NT2/D1 (cell line): ENCODE results near the gene AP1M2.
"Not testable (repeated sequence)": the region's sequence is repeated elsewhere in the genome, so short reads cannot be mapped to it uniquely, and the experiment has no call there.

Experiments
- DNase-seq: peaks from one replicate; pipeline ENCODE4 v3.0.0-alpha.2; 2011; ENCODE audit warnings: low read depth, low spot score
- H3K27me3 ChIP-seq: 2 replicates; pipeline ENCODE4 v1.6.0; 2011; ENCODE audit warnings: mild to moderate bottlenecking; ENCODE audit not compliant: insufficient read length, insufficient read depth
- H3K36me3 ChIP-seq: 2 replicates; pipeline ENCODE4 v1.6.1; 2011; ENCODE audit warnings: mild to moderate bottlenecking, low read length, mixed read lengths; ENCODE audit not compliant: insufficient read depth, insufficient read length
- H3K4me1 ChIP-seq: 2 replicates; pipeline ENCODE4 v1.5.1; 2011; ENCODE audit not compliant: insufficient read depth, insufficient read length
- H3K4me3 ChIP-seq: 2 replicates; pipeline ENCODE4 v1.5.1; 2011; ENCODE audit warnings: low read depth; ENCODE audit not compliant: insufficient read length
- H3K9ac ChIP-seq: 2 replicates; pipeline ENCODE4 v1.6.0; 2011; ENCODE audit warnings: low read depth; ENCODE audit not compliant: insufficient read length
- H3K9me3 ChIP-seq: 2 replicates; pipeline ENCODE4 v1.5.1; 2011; ENCODE audit warnings: mild to moderate bottlenecking, low read length; ENCODE audit not compliant: insufficient read depth
- SUZ12 ChIP-seq: IDR thresholded peaks from 2 replicates; pipeline ENCODE4 v1.6.1; 2011; ENCODE audit not compliant: insufficient read length, insufficient read depth; ENCODE audit errors: extremely low read depth
- YY1 ChIP-seq: IDR thresholded peaks from 2 replicates; pipeline ENCODE4 v1.6.1; 2011; ENCODE audit not compliant: insufficient read length, insufficient read depth
- ZNF274 ChIP-seq: IDR thresholded peaks from 2 replicates; pipeline ENCODE4 v1.6.1; 2011; ENCODE audit warnings: mild to moderate bottlenecking, low read depth, low read length

Gene AP1M2

DNA sequence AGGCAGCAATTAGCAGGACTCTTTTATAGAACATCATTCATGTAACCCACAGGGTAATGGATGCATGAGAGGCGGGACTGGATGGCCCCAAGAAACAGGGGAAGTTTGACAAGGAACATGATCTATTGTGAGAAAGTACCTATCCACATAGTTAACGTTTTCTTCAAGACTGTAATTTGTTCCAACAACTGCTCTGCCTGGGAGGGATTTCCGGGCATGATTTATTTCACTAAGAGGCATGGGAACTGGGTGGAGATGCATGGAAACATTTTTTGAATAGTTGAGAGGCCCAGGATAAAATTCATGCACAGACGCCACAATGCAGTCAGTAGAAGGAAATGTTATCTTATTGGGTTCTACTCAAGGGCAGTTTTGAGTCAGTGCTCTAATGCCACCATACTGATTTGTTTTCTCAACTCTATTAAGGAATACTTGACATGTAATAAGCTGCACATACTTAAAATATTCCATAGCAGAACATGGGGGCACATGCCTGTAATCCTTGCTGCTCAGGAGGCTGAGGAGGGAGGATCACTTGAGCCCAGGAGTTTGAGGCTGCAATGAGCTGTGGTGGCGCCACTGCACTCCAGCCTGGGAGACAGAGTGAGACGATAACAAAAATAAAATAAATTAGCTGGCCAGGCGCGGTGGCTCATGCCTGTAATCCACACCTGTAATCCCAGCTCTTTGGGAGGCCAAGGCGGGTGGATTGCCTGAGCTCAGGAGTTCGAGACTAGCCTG is 53.3 kb downstream of the AP1M2 start:
- H3K36me3 ChIP-seq, result no peaks in the 10 kb centered on the region
- TF ChIP-seq ZNF274, result no peak
- no peak for TF ChIP-seq SUZ12
- no peak for TF ChIP-seq YY1
- no peak overlapping the region for H3K9ac ChIP-seq
- H3K4me1 ChIP-seq, result peaks cover 5% of the 10 kb centered on the region
- H3K4me3 ChIP-seq, result no peak overlapping the region
- no peak for DNase-seq
- H3K27me3 ChIP-seq, result no peaks in the 10 kb centered on the region
- peaks cover 6% of the 10 kb centered on the region; the same call in 1 of the 2 replicates for H3K9me3 ChIP-seq

GRCh38 chr19:10532457-10532856 is 54.7 kb downstream of the AP1M2 start:
- peaks cover 6% of the 10 kb centered on the region; the same call in 1 of the 2 replicates for H3K9me3 ChIP-seq
- peaks cover 5% of the 10 kb centered on the region for H3K4me1 ChIP-seq
- no peak overlapping the region for H3K4me3 ChIP-seq
- no peaks in the 10 kb centered on the region for H3K36me3 ChIP-seq
- DNase-seq, result no peak
- no peak overlapping the region for H3K9ac ChIP-seq
- TF ChIP-seq YY1 (no peak), ZNF274 (no peak), SUZ12 (no peak)
- no peaks in the 10 kb centered on the region for H3K27me3 ChIP-seq

GRCh38 chr19:10526887-10527286 is 60.2 kb downstream of the AP1M2 start:
- not testable (repeated sequence) for DNase-seq, H3K9ac ChIP-seq, H3K4me1 ChIP-seq, H3K27me3 ChIP-seq, H3K36me3 ChIP-seq, H3K9me3 ChIP-seq, H3K4me3 ChIP-seq

DNA sequence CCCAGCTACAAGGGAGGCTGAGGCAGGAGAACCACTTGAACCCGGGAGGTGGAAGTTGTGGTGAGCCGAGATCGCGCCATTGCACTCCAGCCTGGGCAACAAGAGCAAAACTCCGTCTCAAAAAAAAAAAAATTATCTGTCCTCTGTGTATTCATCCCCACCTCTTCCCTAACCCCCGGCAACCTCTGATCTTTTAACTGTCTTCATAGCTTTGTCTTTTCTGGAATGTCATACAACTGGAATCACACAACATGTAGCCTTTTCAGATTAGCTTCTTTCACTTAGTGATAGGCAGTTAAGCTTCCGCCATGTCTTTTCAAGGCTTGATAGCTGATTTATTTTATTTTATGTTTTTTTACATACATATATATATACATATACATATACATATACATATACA is 61.5 kb downstream of the AP1M2 start:
- Histone ChIP-seq H3K4me3 (no peak overlapping the region), H3K9me3 (no peaks in the 10 kb centered on the region), H3K27me3 (no peaks in the 10 kb centered on the region), H3K4me1 (no peaks in the 10 kb centered on the region), H3K9ac (no peak overlapping the region), H3K36me3 (no peaks in the 10 kb centered on the region)
- no peak for TF ChIP-seq SUZ12
- no peak for TF ChIP-seq ZNF274
- TF ChIP-seq YY1, result no peak
- DNase-seq, result no peak

DNA sequence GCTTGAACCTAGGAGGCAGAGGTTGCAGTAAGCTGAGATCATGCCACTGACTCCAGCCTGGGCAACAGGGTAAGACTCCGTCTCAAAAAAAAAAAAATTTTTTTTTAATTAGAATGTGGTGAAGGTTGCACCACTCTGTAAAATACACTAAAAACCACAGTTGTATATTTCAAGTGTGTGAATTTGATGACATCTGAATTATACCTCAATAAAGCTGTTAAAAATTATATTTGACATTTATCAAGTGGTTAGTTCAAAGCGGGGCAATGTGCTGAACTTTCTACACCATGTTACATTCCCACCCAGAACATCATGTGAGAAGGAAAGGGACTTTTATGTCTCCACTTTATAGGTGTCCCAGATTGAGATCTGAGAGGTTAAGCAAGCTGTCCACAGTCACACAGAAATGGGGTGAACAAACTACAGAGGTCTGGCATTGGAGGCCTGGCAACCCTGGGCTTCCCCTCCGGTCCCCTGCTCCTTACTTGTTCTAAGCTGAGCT is 63.9 kb downstream of the AP1M2 start:
- Histone ChIP-seq H3K4me3 (no peak overlapping the region), H3K9ac (no peak overlapping the region), H3K36me3 (no peaks in the 10 kb centered on the region), H3K4me1 (peaks cover 9% of the 10 kb centered on the region), H3K27me3 (peaks cover 13% of the 10 kb centered on the region), H3K9me3 (no peaks in the 10 kb centered on the region)
- no peak for TF ChIP-seq YY1
- no peak for TF ChIP-seq ZNF274
- TF ChIP-seq SUZ12, result no peak
- DNase-seq, result no peak
